ENCODE measurements around the gene EFNA5.

EFNA5 gene

GRCh38 chr5:107396351-107396690 is 274.4 kb downstream of the EFNA5 start:
- no peak for DNase-seq (ENCODE audit: low read depth, low spot score)

GRCh38 chr5:107395632-107396350 is 274.9 kb downstream of the EFNA5 start:
- no peak for DNase-seq (ENCODE audit: low read depth, low spot score)

- DNase-seq (ENCODE audit: low read depth, low spot score), result no peak
Observed at GRCh38 chr5:107393851-107394250, 276.9 kb downstream of the EFNA5 start.

- DNase-seq (ENCODE audit: low read depth, low spot score), result no peak
Observed at GRCh38 chr5:107391787-107392186, 278.9 kb downstream of the EFNA5 start.

- no peak for DNase-seq (ENCODE audit: low read depth, low spot score)
Observed at GRCh38 chr5:107389775-107390148, 281.0 kb downstream of the EFNA5 start.

GRCh38 chr5:107389130-107389774 is 281.5 kb downstream of the EFNA5 start:
- no peak for DNase-seq (ENCODE audit: low read depth, low spot score)

- no peak for DNase-seq (ENCODE audit: low read depth, low spot score)
Observed at GRCh38 chr5:107388141-107388861, 282.4 kb downstream of the EFNA5 start.

GRCh38 chr5:107387526-107388140 is 283.1 kb downstream of the EFNA5 start:
- no peak for DNase-seq (ENCODE audit: low read depth, low spot score)

GRCh38 chr5:107385708-107386107 is 285.0 kb downstream of the EFNA5 start:
- DNase-seq (ENCODE audit: low read depth, low spot score), result no peak

GRCh38 chr5:107384256-107384655 is 286.5 kb downstream of the EFNA5 start:
- DNase-seq (ENCODE audit: low read depth, low spot score), result no peak

GRCh38 chr5:107383414-107383813 is 287.3 kb downstream of the EFNA5 start:
- DNase-seq (ENCODE audit: low read depth, low spot score), result no peak

- DNase-seq (ENCODE audit: low read depth, low spot score), result no peak
Observed at GRCh38 chr5:107381189-107381856, 289.4 kb downstream of the EFNA5 start.

GRCh38 chr5:107380654-107381053 is 290.1 kb downstream of the EFNA5 start:
- DNase-seq (ENCODE audit: low read depth, low spot score), result no peak

GRCh38 chr5:107378218-107378899 is 292.4 kb downstream of the EFNA5 start:
- DNase-seq (ENCODE audit: low read depth, low spot score), result no peak

GRCh38 chr5:107377277-107377609 is 293.5 kb downstream of the EFNA5 start:
- DNase-seq (ENCODE audit: low read depth, low spot score), result no peak

GRCh38 chr5:107376546-107377276 is 294.0 kb downstream of the EFNA5 start:
- DNase-seq (ENCODE audit: low read depth, low spot score), result no peak

GRCh38 chr5:107373549-107374263 is 297.0 kb downstream of the EFNA5 start:
- no peak for DNase-seq (ENCODE audit: low read depth, low spot score)

- no peak for DNase-seq (ENCODE audit: low read depth, low spot score)
Observed at GRCh38 chr5:107372723-107373450, 297.9 kb downstream of the EFNA5 start.

- no peak for DNase-seq (ENCODE audit: low read depth, low spot score)
Observed at GRCh38 chr5:107370396-107370968, 300.3 kb downstream of the EFNA5 start.

All from activated naive CD8-positive, alpha-beta T cell treated with anti-CD3 and anti-CD28 coated beads, Interleukin-2, amount 50 U/mL, for 16 hours (primary cell).